IMR-90 (cell line): ENCODE measurements around the gene MCTP1. TPM values are rescaled to one million over a fixed set of nuclear protein-coding genes. Genes with fewer than 3 reads are reported as not detected.

Experiments used
- ATAC-seq: fragments of 200-7000 bp; cut with Tn5 transposase; 2 replicates; pipeline ENCODE4 v1.9.1; 2020; ENCODE audit warnings: low read depth, mild to moderate bottlenecking, moderate library complexity
- BruUV-seq: library from RNA; stranded (reverse); fragments of 400-500 nt; replicated peaks from 2 replicates; lab custom pipeline; 2021; lab: Mats Ljungman, UMichigan
- CTCF ChIA-PET: fragments of 300-600 bp; formaldehyde crosslinking; extraction: SDS; loops from one replicate; lab custom pipeline; 2021; ENCODE audit warnings: antibody characterized with exemption; lab: Yijun Ruan, JAX
- POLR2A ChIA-PET: fragments of 300-600 bp; sonication (Branson Sonifier 250); formaldehyde crosslinking; loops from one replicate; lab custom pipeline; 2022; ENCODE audit warnings: antibody characterized with exemption; ENCODE audit not compliant: unreplicated experiment; lab: Charles Lee
- DNase-seq: peaks from one replicate; pipeline ENCODE4 v3.0.0; 2013
- H2AFZ ChIP-seq: replicated peaks from 2 replicates; pipeline ENCODE3; 2013; ENCODE audit warnings: low read length, mild to moderate bottlenecking; ENCODE audit not compliant: poor library complexity
- H2AK5ac ChIP-seq: 2 replicates; pipeline ENCODE4 v1.6.1; 2013; ENCODE audit warnings: low read depth, low read length, inconsistent platforms
- H2AK9ac ChIP-seq: replicated peaks from 2 replicates; pipeline ENCODE3; 2013; ENCODE audit warnings: mild to moderate bottlenecking, low read depth, low read length, moderate library complexity; ENCODE audit not compliant: poor library complexity
- H2BK120ac ChIP-seq: 2 replicates; pipeline ENCODE4 v1.6.1; 2013; ENCODE audit warnings: low read depth, low read length, inconsistent platforms
- H2BK15ac ChIP-seq: 3 replicates; pipeline ENCODE4 v1.6.1; 2013; ENCODE audit warnings: low read depth, low read length, inconsistent platforms
- H2BK20ac ChIP-seq: 2 replicates; pipeline ENCODE4 v1.6.1; 2013; ENCODE audit warnings: low read depth, mild to moderate bottlenecking, inconsistent platforms, low read length, moderate library complexity
- H2BK5ac ChIP-seq: 2 replicates; pipeline ENCODE4 v1.6.1; 2013; ENCODE audit warnings: mild to moderate bottlenecking, low read depth, low read length, inconsistent platforms; ENCODE audit not compliant: poor library complexity, severe bottlenecking
- H3K14ac ChIP-seq: replicated peaks from 2 replicates; pipeline ENCODE4 v1.6.1; 2013; ENCODE audit warnings: low read depth, low read length, inconsistent platforms
- H3K18ac ChIP-seq: 2 replicates; pipeline ENCODE4 v1.6.1; 2013; ENCODE audit warnings: low read depth, low read length, control low read depth
- H3K23ac ChIP-seq: 2 replicates; pipeline ENCODE4 v1.6.1; 2013; ENCODE audit warnings: low read depth, low read length, inconsistent platforms
- H3K27ac ChIP-seq: 2 replicates; pipeline ENCODE4 v1.5.1; 2013; ENCODE audit warnings: mild to moderate bottlenecking, control low read depth, low read length; ENCODE audit not compliant: insufficient read depth
- H3K27me3 ChIP-seq: 2 replicates; pipeline ENCODE4 v1.6.1; 2013; ENCODE audit warnings: low read length; ENCODE audit not compliant: control insufficient read depth, insufficient read depth
- H3K36me3 ChIP-seq: 2 replicates; pipeline ENCODE4 v1.6.1; 2013; ENCODE audit warnings: low read length, mixed read lengths; ENCODE audit not compliant: control insufficient read depth, insufficient read depth
- H3K4ac ChIP-seq: 2 replicates; pipeline ENCODE4 v1.6.1; 2013; ENCODE audit warnings: low read depth, low read length, inconsistent platforms
- H3K4me1 ChIP-seq: 2 replicates; pipeline ENCODE4 v1.6.1; 2013; ENCODE audit warnings: low read length, mixed read lengths; ENCODE audit not compliant: control insufficient read depth, insufficient read depth
- H3K4me2 ChIP-seq: 2 replicates; pipeline ENCODE4 v1.6.1; 2013; ENCODE audit warnings: low read depth, mild to moderate bottlenecking, control low read depth, low read length, moderate library complexity
- H3K4me3 ChIP-seq: 2 replicates; pipeline ENCODE4 v1.5.1; 2013; ENCODE audit warnings: low read depth, mild to moderate bottlenecking, control low read depth, low read length, moderate library complexity; ENCODE audit not compliant: insufficient read depth
- H3K56ac ChIP-seq: 2 replicates; pipeline ENCODE4 v1.6.1; 2013; ENCODE audit warnings: low read length, inconsistent platforms; ENCODE audit not compliant: insufficient read depth; ENCODE audit errors: extremely low read depth
- H3K79me1 ChIP-seq, 2 experiments: 2 replicates each; pipeline ENCODE4 v1.6.1; 2013; ENCODE audit warnings: low read length in 2 of 2, inconsistent platforms in 1 of 2, low read depth in 1 of 2
- H3K9ac ChIP-seq: 2 replicates; pipeline ENCODE4 v1.6.1; 2013; ENCODE audit warnings: low read depth, low read length, control low read depth
- H3K9me1 ChIP-seq: 2 replicates; pipeline ENCODE4 v1.6.1; 2013; ENCODE audit warnings: low read length, inconsistent platforms; ENCODE audit not compliant: insufficient read depth
- H3K9me3 ChIP-seq: 2 replicates; pipeline ENCODE4 v1.6.1; 2013; ENCODE audit warnings: low read length; ENCODE audit not compliant: control insufficient read depth, insufficient read depth
- H4K20me1 ChIP-seq: 2 replicates; pipeline ENCODE4 v1.6.1; 2013; ENCODE audit warnings: low read length, inconsistent platforms; ENCODE audit not compliant: insufficient read depth
- H4K5ac ChIP-seq: 2 replicates; pipeline ENCODE4 v1.6.1; 2013; ENCODE audit warnings: mild to moderate bottlenecking, low read depth, low read length, control low read depth
- H4K8ac ChIP-seq, 2 experiments: 2 replicates each; pipeline ENCODE4 v1.6.1; 2013; ENCODE audit warnings: low read depth in 2 of 2, low read length in 2 of 2, control low read depth in 1 of 2, inconsistent platforms in 1 of 2
- H4K91ac ChIP-seq: 2 replicates; pipeline ENCODE4 v1.6.1; 2013; ENCODE audit warnings: low read depth, low read length, inconsistent platforms; ENCODE audit not compliant: insufficient read depth
- CHD1 ChIP-seq: IDR thresholded peaks from 2 replicates; pipeline ENCODE4 v1.6.1; 2012; ENCODE audit warnings: low read depth, low read length, improper control_type of control experiment
- MAZ ChIP-seq: IDR thresholded peaks from 2 replicates; pipeline ENCODE4 v1.6.1; 2012; ENCODE audit warnings: low read depth, mild to moderate bottlenecking, low read length, improper control_type of control experiment, moderate library complexity, borderline replicate concordance
- RAD21 ChIP-seq: IDR thresholded peaks from 2 replicates; pipeline ENCODE4 v1.6.1; 2012; ENCODE audit warnings: low read length, improper control_type of control experiment
- SMC3 ChIP-seq: fragments of 150-350 bp; IDR thresholded peaks from 2 replicates; pipeline ENCODE4 v1.6.1; 2016; ENCODE audit warnings: low read depth, mild to moderate bottlenecking, antibody characterized with exemption, low read length, moderate library complexity
- WGBS, 2 experiments: methylation state at CpG; one replicate each; pipeline versions ENCODE4 v1.1.5 to v1.1.7; 2013; ENCODE audit warnings: missing lambda C conversion rate in 2 of 2; ENCODE audit not compliant: insufficient read length in 1 of 2; ENCODE audit errors: extremely low coverage in 2 of 2; 5-methylcytosine and 5-hydroxymethylcytosine counted together
- dilution Hi-C: fragments of 300-500 bp; cut with HindIII; formaldehyde crosslinking; loops from one replicate; pipeline ENCODE4 v1.14.3; 2018; ENCODE audit warnings: low sequenced_read_pairs; ENCODE audit not compliant: unreplicated experiment
- in situ Hi-C: fragments of 300-500 bp; cut with MboI; formaldehyde crosslinking; loops from 3 replicates; pipeline ENCODE4 v1.14.3; 2019; ENCODE audit warnings: low sequenced_read_pairs, inconsistent platforms, mixed read lengths
- intact Hi-C: fragments of 100-400 bp; cut with micrococcal nuclease; formaldehyde crosslinking; loops from 2 replicates; pipeline ENCODE4 v1.10.0; 2022
- polyA plus RNA-seq, 3 experiments: library from polyadenylated mRNA; depleted of rRNA; stranded (reverse); fragments of >200 nt; gene quantifications; 2 replicates each; pipeline ENCODE4 v1.2.3, GENCODE V29; 2012; ENCODE audit warnings: low replicate concordance in 1 of 3
- total RNA-seq: library from RNA; depleted of rRNA; stranded (reverse); fragments of >200 nt; gene quantifications from 2 replicates; pipeline ENCODE4 v1.2.3, GENCODE V29; 2012
- TF ChIP-seq, protein P1 (sequence below): conservative IDR thresholded peaks from 2 replicates; pipeline ENCODE4 v1.5.1; 2012; ENCODE audit warnings: mild to moderate bottlenecking, low read depth, low read length, improper control_type of control experiment
- TF ChIP-seq, protein P2 (sequence below): fragments of 150-350 bp; IDR thresholded peaks from 2 replicates; pipeline ENCODE4 v1.6.1; 2017; ENCODE audit warnings: mild to moderate bottlenecking, antibody characterized with exemption, low read length, low read depth

Gene MCTP1
- total and polyA plus RNA-seq, 2 of the 4 experiments (the other 2 are of a cell fraction) = 0.21 TPM; not detected in 1

- Histone ChIP-seq H3K4me3 (no peak overlapping the region), H3K27me3 (no peaks in the 10 kb centered on the region), H3K14ac (no peak overlapping the region), H2BK5ac (no peak overlapping the region), H2BK20ac (no peak overlapping the region), H2AK9ac (no peak overlapping the region), H3K56ac (no peak overlapping the region), H4K5ac (no peak overlapping the region), H2BK15ac (no peak overlapping the region), H4K8ac (no peak overlapping the region), H4K91ac (no peak overlapping the region), H3K27ac (no peak overlapping the region), H3K4me1 (no peaks in the 10 kb centered on the region), H3K9me1 (no peaks in the 10 kb centered on the region), H2AK5ac (no peak overlapping the region), H3K4me2 (no peak overlapping the region), H3K18ac (no peak overlapping the region), H2BK120ac (no peak overlapping the region), H3K36me3 (no peaks in the 10 kb centered on the region), H2AFZ (no peak overlapping the region), H4K20me1 (no peaks in the 10 kb centered on the region), H3K79me1 (no peaks in the 10 kb centered on the region), H3K23ac (no peak overlapping the region), H3K9ac (no peak overlapping the region), H3K4ac (no peak overlapping the region), H3K9me3 (no peaks in the 10 kb centered on the region)
- WGBS, 2 experiments = no CpG with 5 or more reads among the region's 1 CpG
- in situ Hi-C loops = no loop called here
- intact Hi-C loops = no loop called here
- ATAC-seq = no peak
- BruUV-seq = no TSS peak
- dilution Hi-C loops = no loop called here
- POLR2A ChIA-PET = no interaction called here
- TF ChIP-seq, protein P1, sequence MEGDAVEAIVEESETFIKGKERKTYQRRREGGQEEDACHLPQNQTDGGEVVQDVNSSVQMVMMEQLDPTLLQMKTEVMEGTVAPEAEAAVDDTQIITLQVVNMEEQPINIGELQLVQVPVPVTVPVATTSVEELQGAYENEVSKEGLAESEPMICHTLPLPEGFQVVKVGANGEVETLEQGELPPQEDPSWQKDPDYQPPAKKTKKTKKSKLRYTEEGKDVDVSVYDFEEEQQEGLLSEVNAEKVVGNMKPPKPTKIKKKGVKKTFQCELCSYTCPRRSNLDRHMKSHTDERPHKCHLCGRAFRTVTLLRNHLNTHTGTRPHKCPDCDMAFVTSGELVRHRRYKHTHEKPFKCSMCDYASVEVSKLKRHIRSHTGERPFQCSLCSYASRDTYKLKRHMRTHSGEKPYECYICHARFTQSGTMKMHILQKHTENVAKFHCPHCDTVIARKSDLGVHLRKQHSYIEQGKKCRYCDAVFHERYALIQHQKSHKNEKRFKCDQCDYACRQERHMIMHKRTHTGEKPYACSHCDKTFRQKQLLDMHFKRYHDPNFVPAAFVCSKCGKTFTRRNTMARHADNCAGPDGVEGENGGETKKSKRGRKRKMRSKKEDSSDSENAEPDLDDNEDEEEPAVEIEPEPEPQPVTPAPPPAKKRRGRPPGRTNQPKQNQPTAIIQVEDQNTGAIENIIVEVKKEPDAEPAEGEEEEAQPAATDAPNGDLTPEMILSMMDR = no peak
- TF ChIP-seq, protein P2, sequence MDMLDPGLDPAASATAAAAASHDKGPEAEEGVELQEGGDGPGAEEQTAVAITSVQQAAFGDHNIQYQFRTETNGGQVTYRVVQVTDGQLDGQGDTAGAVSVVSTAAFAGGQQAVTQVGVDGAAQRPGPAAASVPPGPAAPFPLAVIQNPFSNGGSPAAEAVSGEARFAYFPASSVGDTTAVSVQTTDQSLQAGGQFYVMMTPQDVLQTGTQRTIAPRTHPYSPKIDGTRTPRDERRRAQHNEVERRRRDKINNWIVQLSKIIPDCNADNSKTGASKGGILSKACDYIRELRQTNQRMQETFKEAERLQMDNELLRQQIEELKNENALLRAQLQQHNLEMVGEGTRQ = no peak
- TF ChIP-seq RAD21 (no peak), MAZ (no peak), CHD1 (no peak), SMC3 (no peak)
- no peak for DNase-seq
- CTCF ChIA-PET = no interaction called here
Measured at GRCh38 chr5:95298651-95299050, 13.8 kb upstream of the MCTP1 start.
